ENCODE measurements around the gene QTRT2.

The QTRT2 gene

GRCh38 chr3:114127517-114127916 lies 71.0 kb downstream of the QTRT2 start:
- DNase-seq, result no peak

DNA sequence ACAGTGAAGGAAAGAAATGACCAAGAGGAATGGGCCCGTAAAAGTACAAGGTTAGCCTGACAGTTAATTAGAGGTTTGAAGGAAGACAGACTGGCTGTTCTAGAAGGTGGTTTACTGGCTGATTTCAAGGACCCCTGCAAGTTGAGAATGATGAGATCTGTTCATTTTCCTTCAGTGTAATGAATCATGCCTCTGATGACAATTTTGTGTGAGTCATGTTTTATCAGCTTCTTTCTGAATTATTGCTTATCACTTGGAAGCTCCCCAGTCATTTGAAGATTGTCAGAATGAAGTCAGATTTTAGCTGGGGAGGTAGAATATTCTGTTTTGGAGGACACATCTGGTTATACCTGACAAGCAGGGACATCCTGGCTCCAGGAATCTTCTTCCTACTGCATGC lies 71.7 kb downstream of the QTRT2 start:
- no peak for DNase-seq

GRCh38 chr3:114128826-114129225 lies 72.3 kb downstream of the QTRT2 start:
- DNase-seq, result no peak

DNA sequence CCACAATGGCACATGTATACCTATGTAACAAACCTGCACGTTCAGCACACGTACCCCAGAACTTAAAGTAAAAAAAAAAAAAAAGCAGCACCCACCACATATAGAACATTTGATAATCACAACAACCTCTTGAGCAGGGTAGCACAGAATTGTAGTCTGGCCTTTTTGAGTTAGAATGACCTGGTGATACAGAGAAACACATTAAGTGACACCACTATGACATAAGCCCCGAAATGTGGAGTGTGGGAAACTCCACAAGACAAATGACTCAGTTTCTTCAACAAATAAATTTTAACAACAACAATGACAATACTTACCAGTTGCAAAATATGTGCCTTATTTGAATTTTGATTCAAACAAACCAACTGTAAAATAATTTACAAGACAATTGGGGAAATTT lies 76.0 kb downstream of the QTRT2 start:
- DNase-seq, result no peak

DNA sequence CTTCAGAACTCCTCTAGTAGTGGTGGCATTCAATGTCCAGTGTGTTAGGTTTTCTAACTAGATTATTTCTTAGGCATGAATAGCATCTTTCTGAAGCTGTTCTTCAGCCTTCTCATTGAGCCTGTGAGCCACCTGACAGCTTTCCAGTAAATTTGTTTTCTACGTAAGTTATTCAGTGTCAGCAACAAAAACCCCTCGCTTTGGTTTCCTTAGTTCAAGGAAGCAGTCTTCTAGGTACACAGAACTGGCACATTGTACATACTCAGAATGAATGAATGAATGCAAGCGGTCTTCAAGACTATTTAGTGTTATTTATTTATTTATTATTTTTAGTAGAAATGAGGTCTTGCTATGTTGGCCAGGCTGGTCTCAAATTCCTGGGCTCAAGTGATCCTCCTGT lies 77.4 kb downstream of the QTRT2 start:
- no peak for DNase-seq

Measured in NCI-H1417 (cell line).